GM12878 (cell line): ENCODE results near the gene CACNA1B.

Experiments used
- PML ChIP-seq: IDR thresholded peaks from 2 replicates; pipeline ENCODE4 v1.6.1; 2012; ENCODE audit warnings: low read length, inconsistent platforms
- RCOR1 ChIP-seq: conservative IDR thresholded peaks from 2 replicates; pipeline ENCODE4 v1.6.1; 2012; ENCODE audit warnings: low read depth, low read length, improper control_type of control experiment
- TF ChIP-seq, protein P1 (sequence below): IDR thresholded peaks from 2 replicates; pipeline ENCODE4 v1.6.1; 2011; ENCODE audit warnings: low read depth, mild to moderate bottlenecking, low read length, moderate library complexity, borderline replicate concordance; ENCODE audit errors: extremely low read depth
- TF ChIP-seq, protein P2 (sequence below), 3 experiments: IDR thresholded peaks in 2 of 3; conservative IDR thresholded peaks in 1 of 3; 2 replicates each; pipeline ENCODE4 v1.5.1; 2011; ENCODE audit warnings: low read depth in 3 of 3, low read length in 3 of 3, mild to moderate bottlenecking in 3 of 3, control low read depth in 2 of 3, moderate library complexity in 2 of 3, inconsistent platforms in 1 of 3, mixed read lengths in 1 of 3; ENCODE audit not compliant: control insufficient read depth in 2 of 3, insufficient read depth in 1 of 3; ENCODE audit errors: extremely low read depth in 1 of 3

DNA sequence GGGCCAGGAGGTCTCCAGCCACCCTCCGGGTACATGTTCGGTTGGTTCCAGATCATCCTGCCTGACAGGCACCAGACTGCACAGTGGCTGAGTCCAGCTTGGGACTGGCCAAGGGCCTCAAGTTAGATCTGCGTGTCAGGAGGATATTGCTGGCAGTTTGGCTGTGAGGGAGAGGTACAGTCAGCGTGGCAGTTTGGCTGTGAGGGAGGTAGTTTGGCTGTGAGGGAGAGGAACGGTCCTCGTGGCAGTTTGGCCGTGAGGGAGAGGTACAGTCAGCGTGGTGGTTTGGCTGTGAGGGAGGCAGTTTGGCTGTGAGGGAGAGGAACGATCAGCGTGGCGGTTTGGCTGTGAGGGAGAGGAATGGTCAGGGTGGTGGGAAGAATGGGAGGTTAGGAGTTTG, 39.0 kb downstream of the CACNA1B start:
- TF ChIP-seq RCOR1 (no peak), PML (no peak)
- TF ChIP-seq, protein P1, sequence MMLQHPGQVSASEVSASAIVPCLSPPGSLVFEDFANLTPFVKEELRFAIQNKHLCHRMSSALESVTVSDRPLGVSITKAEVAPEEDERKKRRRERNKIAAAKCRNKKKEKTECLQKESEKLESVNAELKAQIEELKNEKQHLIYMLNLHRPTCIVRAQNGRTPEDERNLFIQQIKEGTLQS: no peak
- TF ChIP-seq, protein P2, sequence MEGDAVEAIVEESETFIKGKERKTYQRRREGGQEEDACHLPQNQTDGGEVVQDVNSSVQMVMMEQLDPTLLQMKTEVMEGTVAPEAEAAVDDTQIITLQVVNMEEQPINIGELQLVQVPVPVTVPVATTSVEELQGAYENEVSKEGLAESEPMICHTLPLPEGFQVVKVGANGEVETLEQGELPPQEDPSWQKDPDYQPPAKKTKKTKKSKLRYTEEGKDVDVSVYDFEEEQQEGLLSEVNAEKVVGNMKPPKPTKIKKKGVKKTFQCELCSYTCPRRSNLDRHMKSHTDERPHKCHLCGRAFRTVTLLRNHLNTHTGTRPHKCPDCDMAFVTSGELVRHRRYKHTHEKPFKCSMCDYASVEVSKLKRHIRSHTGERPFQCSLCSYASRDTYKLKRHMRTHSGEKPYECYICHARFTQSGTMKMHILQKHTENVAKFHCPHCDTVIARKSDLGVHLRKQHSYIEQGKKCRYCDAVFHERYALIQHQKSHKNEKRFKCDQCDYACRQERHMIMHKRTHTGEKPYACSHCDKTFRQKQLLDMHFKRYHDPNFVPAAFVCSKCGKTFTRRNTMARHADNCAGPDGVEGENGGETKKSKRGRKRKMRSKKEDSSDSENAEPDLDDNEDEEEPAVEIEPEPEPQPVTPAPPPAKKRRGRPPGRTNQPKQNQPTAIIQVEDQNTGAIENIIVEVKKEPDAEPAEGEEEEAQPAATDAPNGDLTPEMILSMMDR (IDR thresholded peaks at IDR 0.05 in 2 of 3, conservative IDR thresholded peaks at IDR 0.05 in 1 of 3; ENCODE audit: control insufficient read depth in 2 of 3, extremely low read depth in 1 of 3, insufficient read depth in 1 of 3, low read depth in 3 of 3, low read length in 3 of 3): no peak
